Cardiac muscle cell (in vitro differentiated cells and primary cell): ENCODE measurements around the gene PRSS2. TPM values are rescaled to one million over a fixed set of nuclear protein-coding genes. Genes with fewer than 3 reads are reported as not detected.

Experiments
- DNase-seq, 2 donors: peaks; one replicate each; pipeline versions ENCODE4 v3.0.0 to v3.0.0-alpha.2; 2010 to 2017; ENCODE audit warnings: low read depth in 1 of 2, low spot score in 1 of 2
- H3K27ac ChIP-seq: fragments of 200-600 bp; sonication (generic); 2 replicates; pipeline ENCODE4 v1.5.1; 2016
- H3K27me3 ChIP-seq: fragments of 200-600 bp; sonication (generic); 2 replicates; pipeline ENCODE4 v1.6.0; 2016; ENCODE audit warnings: control low read depth
- H3K36me3 ChIP-seq: fragments of 200-600 bp; sonication (generic); 2 replicates; pipeline ENCODE4 v1.5.1; 2016; ENCODE audit warnings: control low read depth
- H3K4me1 ChIP-seq: fragments of 200-600 bp; sonication (generic); 2 replicates; pipeline ENCODE4 v1.8.1; 2017; ENCODE audit warnings: low read depth, mild to moderate bottlenecking, mixed run types
- H3K4me3 ChIP-seq: fragments of 200-600 bp; sonication (generic); 2 replicates; pipeline ENCODE4 v1.5.1; 2016; ENCODE audit warnings: mild to moderate bottlenecking
- H3K9me3 ChIP-seq: fragments of 200-600 bp; sonication (generic); 2 replicates; pipeline ENCODE4 v1.5.1; 2017; ENCODE audit warnings: low read depth, mild to moderate bottlenecking, control low read depth
- polyA plus RNA-seq: library from polyadenylated mRNA; unstranded; fragments of >200 nt; fragmentation: Nextera tagmentation; extraction: Ambion mirVana; gene quantifications from 2 replicates; pipeline ENCODE4 v1.2.1, GENCODE V29; 2016
- total RNA-seq: library from RNA; depleted of rRNA; stranded (reverse); fragments of >200 nt; gene quantifications from 2 replicates; pipeline ENCODE4 v1.2.3, GENCODE V29; 2016
- TF ChIP-seq, protein P1 (sequence below): IDR thresholded peaks from 2 replicates; pipeline ENCODE4 v1.5.1; 2012; ENCODE audit warnings: low read depth, mild to moderate bottlenecking, low read length

The PRSS2 gene
- total and polyA plus RNA-seq, 2 experiments from 2014 or later = not detected

DNA sequence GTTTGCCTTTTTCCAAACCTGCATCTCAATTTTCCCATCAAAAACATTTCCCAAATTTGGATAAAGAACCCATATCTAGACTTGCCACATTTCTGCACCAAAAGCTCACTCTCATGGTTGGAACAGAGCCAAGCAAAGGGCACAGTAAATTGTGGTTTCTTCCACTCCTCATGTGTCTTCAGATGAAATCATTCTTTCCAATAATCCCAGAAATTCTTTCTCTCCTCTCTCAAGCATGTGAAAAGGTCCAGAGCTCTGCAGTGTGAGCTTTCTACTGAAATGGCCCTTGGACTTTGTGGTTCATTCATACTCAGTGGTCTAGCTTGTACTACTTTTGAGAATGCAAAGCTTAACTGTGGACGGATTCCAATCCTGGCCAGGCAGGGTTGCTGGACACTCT lies 19.8 kb downstream of the PRSS2 start:
- no peak overlapping the region for H3K27ac ChIP-seq
- no peak overlapping the region for H3K4me3 ChIP-seq
- peaks cover 23% of the 10 kb centered on the region for H3K27me3 ChIP-seq
- no peaks in the 10 kb centered on the region for H3K9me3 ChIP-seq
- TF ChIP-seq, protein P1, sequence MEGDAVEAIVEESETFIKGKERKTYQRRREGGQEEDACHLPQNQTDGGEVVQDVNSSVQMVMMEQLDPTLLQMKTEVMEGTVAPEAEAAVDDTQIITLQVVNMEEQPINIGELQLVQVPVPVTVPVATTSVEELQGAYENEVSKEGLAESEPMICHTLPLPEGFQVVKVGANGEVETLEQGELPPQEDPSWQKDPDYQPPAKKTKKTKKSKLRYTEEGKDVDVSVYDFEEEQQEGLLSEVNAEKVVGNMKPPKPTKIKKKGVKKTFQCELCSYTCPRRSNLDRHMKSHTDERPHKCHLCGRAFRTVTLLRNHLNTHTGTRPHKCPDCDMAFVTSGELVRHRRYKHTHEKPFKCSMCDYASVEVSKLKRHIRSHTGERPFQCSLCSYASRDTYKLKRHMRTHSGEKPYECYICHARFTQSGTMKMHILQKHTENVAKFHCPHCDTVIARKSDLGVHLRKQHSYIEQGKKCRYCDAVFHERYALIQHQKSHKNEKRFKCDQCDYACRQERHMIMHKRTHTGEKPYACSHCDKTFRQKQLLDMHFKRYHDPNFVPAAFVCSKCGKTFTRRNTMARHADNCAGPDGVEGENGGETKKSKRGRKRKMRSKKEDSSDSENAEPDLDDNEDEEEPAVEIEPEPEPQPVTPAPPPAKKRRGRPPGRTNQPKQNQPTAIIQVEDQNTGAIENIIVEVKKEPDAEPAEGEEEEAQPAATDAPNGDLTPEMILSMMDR = no peak
- DNase-seq = no peak
- no peaks in the 10 kb centered on the region for H3K4me1 ChIP-seq
- H3K36me3 ChIP-seq = no peaks in the 10 kb centered on the region

DNA sequence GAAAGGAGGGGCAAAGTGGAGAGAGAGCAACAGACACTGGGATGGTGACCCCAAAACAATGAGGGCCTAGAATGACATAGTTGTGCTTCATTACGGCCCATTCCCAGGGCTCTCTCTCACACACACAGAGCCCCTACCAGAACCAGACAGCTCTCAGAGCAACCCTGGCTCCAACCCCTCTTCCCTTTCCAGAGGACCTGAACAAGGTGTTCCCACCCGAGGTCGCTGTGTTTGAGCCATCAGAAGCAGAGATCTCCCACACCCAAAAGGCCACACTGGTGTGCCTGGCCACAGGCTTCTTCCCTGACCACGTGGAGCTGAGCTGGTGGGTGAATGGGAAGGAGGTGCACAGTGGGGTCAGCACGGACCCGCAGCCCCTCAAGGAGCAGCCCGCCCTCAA lies 20.7 kb downstream of the PRSS2 start:
- DNase-seq = no peak
- Histone ChIP-seq H3K27ac (no peak overlapping the region), H3K36me3 (no peaks in the 10 kb centered on the region), H3K9me3 (no peaks in the 10 kb centered on the region), H3K4me3 (no peak overlapping the region), H3K4me1 (no peaks in the 10 kb centered on the region), H3K27me3 (peaks cover 32% of the 10 kb centered on the region)
- TF ChIP-seq, protein P1 = no peak

DNA sequence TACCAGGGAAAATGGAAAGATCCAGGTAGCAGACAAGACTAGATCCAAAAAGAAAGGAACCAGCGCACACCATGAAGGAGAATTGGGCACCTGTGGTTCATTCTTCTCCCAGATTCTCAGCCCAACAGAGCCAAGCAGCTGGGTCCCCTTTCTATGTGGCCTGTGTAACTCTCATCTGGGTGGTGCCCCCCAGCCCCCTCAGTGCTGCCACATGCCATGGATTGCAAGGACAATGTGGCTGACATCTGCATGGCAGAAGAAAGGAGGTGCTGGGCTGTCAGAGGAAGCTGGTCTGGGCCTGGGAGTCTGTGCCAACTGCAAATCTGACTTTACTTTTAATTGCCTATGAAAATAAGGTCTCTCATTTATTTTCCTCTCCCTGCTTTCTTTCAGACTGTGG lies 21.4 kb downstream of the PRSS2 start:
- H3K9me3 ChIP-seq = no peaks in the 10 kb centered on the region
- no peak overlapping the region for H3K27ac ChIP-seq
- no peaks in the 10 kb centered on the region for H3K36me3 ChIP-seq
- peaks cover 38% of the 10 kb centered on the region for H3K27me3 ChIP-seq
- DNase-seq = no peak
- TF ChIP-seq, protein P1 = no peak
- no peak overlapping the region for H3K4me3 ChIP-seq
- no peaks in the 10 kb centered on the region for H3K4me1 ChIP-seq

DNA sequence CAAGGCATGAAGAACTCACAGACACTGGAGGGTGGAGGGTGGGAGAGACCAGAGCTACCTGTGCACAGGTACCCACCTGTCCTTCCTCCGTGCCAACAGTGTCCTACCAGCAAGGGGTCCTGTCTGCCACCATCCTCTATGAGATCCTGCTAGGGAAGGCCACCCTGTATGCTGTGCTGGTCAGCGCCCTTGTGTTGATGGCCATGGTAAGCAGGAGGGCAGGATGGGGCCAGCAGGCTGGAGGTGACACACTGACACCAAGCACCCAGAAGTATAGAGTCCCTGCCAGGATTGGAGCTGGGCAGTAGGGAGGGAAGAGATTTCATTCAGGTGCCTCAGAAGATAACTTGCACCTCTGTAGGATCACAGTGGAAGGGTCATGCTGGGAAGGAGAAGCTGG lies 21.8 kb downstream of the PRSS2 start:
- Histone ChIP-seq H3K4me1 (peaks cover 2% of the 10 kb centered on the region), H3K36me3 (no peaks in the 10 kb centered on the region), H3K9me3 (no peaks in the 10 kb centered on the region), H3K4me3 (no peak overlapping the region), H3K27ac (no peak overlapping the region), H3K27me3 (peaks cover 43% of the 10 kb centered on the region)
- no peak for DNase-seq
- TF ChIP-seq, protein P1 = no peak

DNA sequence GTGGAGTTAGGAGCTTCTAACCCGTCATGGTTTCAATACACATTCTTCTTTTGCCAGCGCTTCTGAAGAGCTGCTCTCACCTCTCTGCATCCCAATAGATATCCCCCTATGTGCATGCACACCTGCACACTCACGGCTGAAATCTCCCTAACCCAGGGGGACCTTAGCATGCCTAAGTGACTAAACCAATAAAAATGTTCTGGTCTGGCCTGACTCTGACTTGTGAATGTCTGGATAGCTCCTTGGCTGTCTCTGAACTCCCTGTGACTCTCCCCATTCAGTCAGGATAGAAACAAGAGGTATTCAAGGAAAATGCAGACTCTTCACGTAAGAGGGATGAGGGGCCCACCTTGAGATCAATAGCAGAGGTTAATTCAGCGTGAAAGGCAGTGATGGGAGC lies 22.4 kb downstream of the PRSS2 start:
- TF ChIP-seq, protein P1 = no peak
- no peaks in the 10 kb centered on the region for H3K36me3 ChIP-seq
- no peaks in the 10 kb centered on the region for H3K9me3 ChIP-seq
- no peak overlapping the region for H3K4me3 ChIP-seq
- no peak overlapping the region for H3K27ac ChIP-seq
- peaks cover 4% of the 10 kb centered on the region for H3K4me1 ChIP-seq
- H3K27me3 ChIP-seq = peaks cover 49% of the 10 kb centered on the region
- DNase-seq = no peak

DNA sequence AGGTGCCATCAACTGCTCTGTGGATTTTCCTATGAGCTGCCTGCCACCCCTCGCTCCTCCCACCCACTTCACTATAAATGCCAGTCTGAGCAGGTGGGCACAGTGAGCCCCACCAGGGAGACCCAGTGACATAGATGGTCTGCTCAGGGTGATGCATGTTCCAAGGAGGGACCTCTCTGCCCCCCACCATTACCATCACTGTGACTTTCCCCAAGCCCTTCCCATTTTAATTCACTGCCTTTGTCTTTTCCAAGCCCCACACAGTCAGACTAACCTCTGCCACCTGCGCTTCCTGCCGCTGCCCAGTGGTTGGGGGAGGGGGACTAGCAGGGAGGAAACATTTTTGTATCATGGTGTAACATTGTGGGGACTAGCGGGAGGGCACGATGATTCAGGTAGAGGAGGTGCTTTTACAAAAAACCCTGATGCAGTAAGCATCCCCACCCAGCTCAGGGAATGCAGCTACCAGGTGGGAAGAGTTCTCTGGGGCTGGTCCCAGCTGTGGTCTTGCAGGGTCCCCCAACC lies 24.6 kb downstream of the PRSS2 start:
- TF ChIP-seq, protein P1 = no peak
- Histone ChIP-seq H3K4me3 (no peak overlapping the region), H3K27ac (no peak overlapping the region), H3K4me1 (peaks cover 4% of the 10 kb centered on the region), H3K27me3 (peaks cover 70% of the 10 kb centered on the region), H3K36me3 (no peaks in the 10 kb centered on the region), H3K9me3 (no peaks in the 10 kb centered on the region)
- no peak for DNase-seq
